ENCODE data around the gene EPB41L3. TPM values are rescaled to one million over a fixed set of nuclear protein-coding genes. Genes with fewer than 3 reads are reported as not detected.
A peak's percentile ranks its signal among the peaks of the same experiment; 100 is the strongest.

The EPB41L3 gene
- polyA plus RNA-seq, 1 donor from 2014 or later: 19.6 TPM

GRCh38 chr18:5532066-5532465, 11.7 kb downstream of the EPB41L3 start:
- no peak overlapping the region for H2AFZ ChIP-seq (ENCODE audit: low read depth, low read length)
- no peak overlapping the region for H3K27ac ChIP-seq (ENCODE audit: low read length)
- no peak for TF ChIP-seq TAF1 (IDR thresholded peaks at IDR 0.05; ENCODE audit: low read depth)
- TF ChIP-seq EP300 (conservative IDR thresholded peaks at IDR 0.05; ENCODE audit: poor library complexity, severe bottlenecking): no peak
- TF ChIP-seq REST (IDR thresholded peaks at IDR 0.05; ENCODE audit: borderline replicate concordance): no peak
- no peak for TF ChIP-seq RAD21 (conservative IDR thresholded peaks at IDR 0.05)
- TF ChIP-seq CTCF (IDR thresholded peaks at IDR 0.05; ENCODE audit: poor library complexity, severe bottlenecking): no peak
- no peak for TF ChIP-seq EZH2 (IDR thresholded peaks at IDR 0.05; ENCODE audit: borderline replicate concordance, insufficient read depth, low read length, poor library complexity, severe bottlenecking)
- TF ChIP-seq MXI1 (conservative IDR thresholded peaks at IDR 0.05; ENCODE audit: poor library complexity, severe bottlenecking): no peak
- no peak for TF ChIP-seq POLR2AphosphoS5 (IDR thresholded peaks at IDR 0.05)
- TF ChIP-seq SMC3 (conservative IDR thresholded peaks at IDR 0.05; ENCODE audit: poor library complexity): no peak
- no peaks in the 10 kb centered on the region for H3K79me2 ChIP-seq (replicated peaks; ENCODE audit: insufficient read depth, low read length)
- H3K27me3 ChIP-seq (ENCODE audit: insufficient read depth, low read depth, low read length): no peaks in the 10 kb centered on the region
- H3K9me2 ChIP-seq (ENCODE audit: insufficient read depth, low read length): no peaks in the 10 kb centered on the region
- H3K9ac ChIP-seq (ENCODE audit: low read length): no peak overlapping the region
- no peak overlapping the region for H3K4me2 ChIP-seq (ENCODE audit: low read length)
- no peaks in the 10 kb centered on the region for H4K20me1 ChIP-seq (ENCODE audit: insufficient read depth)
- no peaks in the 10 kb centered on the region for H3F3A ChIP-seq (ENCODE audit: insufficient read depth, low read length, poor library complexity, severe bottlenecking)
- H3K9me3 ChIP-seq (ENCODE audit: low read length): no peaks in the 10 kb centered on the region
- no peak overlapping the region for H3K4me3 ChIP-seq (ENCODE audit: low read length)
- no peaks in the 10 kb centered on the region for H3K36me3 ChIP-seq (ENCODE audit: insufficient read depth, low read length)

- H3K79me2 ChIP-seq (replicated peaks; ENCODE audit: insufficient read depth, low read length): no peaks in the 10 kb centered on the region
- H3K27me3 ChIP-seq (ENCODE audit: insufficient read depth, low read depth, low read length): no peaks in the 10 kb centered on the region
- H3K9ac ChIP-seq (ENCODE audit: low read length): no peak overlapping the region
- no peaks in the 10 kb centered on the region for H3K36me3 ChIP-seq (ENCODE audit: insufficient read depth, low read length)
- H2AFZ ChIP-seq (ENCODE audit: low read depth, low read length): no peak overlapping the region
- no peaks in the 10 kb centered on the region for H4K20me1 ChIP-seq (ENCODE audit: insufficient read depth)
- H3K27ac ChIP-seq (ENCODE audit: low read length): no peak overlapping the region
- TF ChIP-seq EZH2 (IDR thresholded peaks at IDR 0.05; ENCODE audit: borderline replicate concordance, insufficient read depth, low read length, poor library complexity, severe bottlenecking) (no peak), RAD21 (conservative IDR thresholded peaks at IDR 0.05) (no peak), TAF1 (IDR thresholded peaks at IDR 0.05; ENCODE audit: low read depth) (no peak), MXI1 (conservative IDR thresholded peaks at IDR 0.05; ENCODE audit: poor library complexity, severe bottlenecking) (no peak), SMC3 (conservative IDR thresholded peaks at IDR 0.05; ENCODE audit: poor library complexity) (no peak), POLR2AphosphoS5 (IDR thresholded peaks at IDR 0.05) (no peak), EP300 (conservative IDR thresholded peaks at IDR 0.05; ENCODE audit: poor library complexity, severe bottlenecking) (peak; percentile 28), REST (IDR thresholded peaks at IDR 0.05; ENCODE audit: borderline replicate concordance) (no peak)
- H3K9me2 ChIP-seq (ENCODE audit: insufficient read depth, low read length): no peaks in the 10 kb centered on the region
- no peak overlapping the region for H3K4me2 ChIP-seq (ENCODE audit: low read length)
- no peak overlapping the region for H3K4me3 ChIP-seq (ENCODE audit: low read length)
- no peaks in the 10 kb centered on the region for H3K9me3 ChIP-seq (ENCODE audit: low read length)
- no peaks in the 10 kb centered on the region for H3F3A ChIP-seq (ENCODE audit: insufficient read depth, low read length, poor library complexity, severe bottlenecking)
These were observed 13.1 kb downstream of the EPB41L3 start for GRCh38 chr18:5530629-5531178.

Measured in neural cell (in vitro differentiated cells).